Liver (tissue), 9 donors: Measurements from ENCODE around the gene C9orf50. TPM values are rescaled to one million over a fixed set of nuclear protein-coding genes. Genes with fewer than 3 reads are reported as not detected.

ENCODE experiments used
- DNase-seq: peaks from one replicate; pipeline ENCODE4 v3.0.0-alpha.2; 2017; ENCODE audit warnings: low spot score
- H3K27ac ChIP-seq, 2 donors: one replicate each; pipeline ENCODE4 v1.7.0; 2013; ENCODE audit warnings: inconsistent platforms in 2 of 2, low read length in 2 of 2, control low read depth in 1 of 2, low read depth in 1 of 2, mild to moderate bottlenecking in 1 of 2
- H3K27me3 ChIP-seq, 4 donors: one replicate each; pipeline versions ENCODE4 v1.6.1 to v1.7.0; 2013; ENCODE audit warnings: low read length in 3 of 4, inconsistent platforms in 1 of 4, mild to moderate bottlenecking in 1 of 4, moderate library complexity in 1 of 4; ENCODE audit not compliant: control insufficient read depth in 4 of 4, insufficient read depth in 4 of 4
- H3K36me3 ChIP-seq, 4 donors: one replicate each; pipeline versions ENCODE4 v1.6.1 to v1.7.0; 2013; ENCODE audit warnings: low read length in 3 of 4, mild to moderate bottlenecking in 3 of 4, low read depth in 1 of 4, moderate library complexity in 1 of 4; ENCODE audit not compliant: control insufficient read depth in 4 of 4, insufficient read depth in 3 of 4
- H3K4me1 ChIP-seq, 4 donors: one replicate each; pipeline versions ENCODE4 v1.6.1 to v1.7.0; 2013; ENCODE audit warnings: low read length in 3 of 4, mild to moderate bottlenecking in 3 of 4, moderate library complexity in 1 of 4; ENCODE audit not compliant: control insufficient read depth in 4 of 4, insufficient read depth in 4 of 4
- H3K4me3 ChIP-seq, 3 donors: one replicate each; pipeline versions ENCODE4 v1.6.1 to v1.7.0; 2013; ENCODE audit warnings: low read length in 3 of 3, control low read depth in 1 of 3, low read depth in 1 of 3, mild to moderate bottlenecking in 1 of 3
- H3K9ac ChIP-seq, 2 donors: one replicate each; pipeline ENCODE4 v1.7.0; 2013; ENCODE audit warnings: low read length in 2 of 2, mild to moderate bottlenecking in 2 of 2, moderate library complexity in 2 of 2, control low read depth in 1 of 2, low read depth in 1 of 2
- H3K9me3 ChIP-seq, 4 donors: one replicate each; pipeline versions ENCODE4 v1.6.1 to v1.7.0; 2013; ENCODE audit warnings: low read length in 3 of 4; ENCODE audit not compliant: control insufficient read depth in 4 of 4
- CTCF ChIP-seq: fragments of 150-350 bp; IDR thresholded peaks from 2 replicates; pipeline ENCODE4 v1.5.1; 2017; ENCODE audit warnings: improper control_type of control experiment, low read depth, low read length; ENCODE audit not compliant: missing input control
- EGR1 ChIP-seq, 2 donors: IDR thresholded peaks; 2 replicates each; pipeline ENCODE4 v1.6.1; 2016 to 2018; ENCODE audit warnings: antibody characterized with exemption in 2 of 2, low read depth in 2 of 2
- FOXA1 ChIP-seq: IDR thresholded peaks from 2 replicates; pipeline ENCODE4 v1.6.1; 2016; ENCODE audit warnings: antibody characterized with exemption
- FOXA2 ChIP-seq: IDR thresholded peaks from 2 replicates; pipeline ENCODE4 v1.6.1; 2016; ENCODE audit warnings: antibody characterized with exemption
- GABPA ChIP-seq, 2 donors: IDR thresholded peaks in 1 of 2; conservative IDR thresholded peaks in 1 of 2; 2 replicates each; pipeline ENCODE4 v1.6.1; 2016; ENCODE audit warnings: antibody characterized with exemption in 2 of 2, mild to moderate bottlenecking in 1 of 2, moderate library complexity in 1 of 2
- HNF4A ChIP-seq, 2 donors: conservative IDR thresholded peaks; 2 replicates each; pipeline ENCODE4 v1.6.1; 2016; ENCODE audit warnings: antibody characterized with exemption in 2 of 2, mild to moderate bottlenecking in 2 of 2
- HNF4G ChIP-seq: IDR thresholded peaks from 2 replicates; pipeline ENCODE4 v1.6.1; 2016; ENCODE audit warnings: antibody characterized with exemption
- JUND ChIP-seq, 2 donors: IDR thresholded peaks; 2 replicates each; pipeline ENCODE4 v1.6.1; 2016; ENCODE audit warnings: antibody characterized with exemption in 2 of 2
- NR2F2 ChIP-seq: IDR thresholded peaks from 2 replicates; pipeline ENCODE4 v1.6.1; 2016; ENCODE audit warnings: antibody characterized with exemption
- RAD21 ChIP-seq, 2 donors: IDR thresholded peaks; 2 replicates each; pipeline ENCODE4 v1.6.1; 2016; ENCODE audit warnings: antibody characterized with exemption in 2 of 2, mild to moderate bottlenecking in 2 of 2
- RXRA ChIP-seq, 2 donors: IDR thresholded peaks; 2 replicates each; pipeline ENCODE4 v1.6.1; 2017 to 2018; ENCODE audit warnings: antibody characterized with exemption in 2 of 2, mild to moderate bottlenecking in 1 of 2
- SP1 ChIP-seq: IDR thresholded peaks from 2 replicates; pipeline ENCODE4 v1.6.1; 2018; ENCODE audit warnings: antibody characterized with exemption, mild to moderate bottlenecking
- TAF1 ChIP-seq: conservative IDR thresholded peaks from 2 replicates; pipeline ENCODE4 v1.6.1; 2016; ENCODE audit warnings: antibody characterized with exemption, mild to moderate bottlenecking
- YY1 ChIP-seq: IDR thresholded peaks from 2 replicates; pipeline ENCODE4 v1.6.1; 2016; ENCODE audit warnings: antibody characterized with exemption, mild to moderate bottlenecking
- ZBTB33 ChIP-seq: IDR thresholded peaks from 2 replicates; pipeline ENCODE4 v1.6.1; 2016; ENCODE audit warnings: antibody characterized with exemption
- WGBS: extraction: QIAGEN DNeasy Blood & Tissue Kit; methylation state at CpG from one replicate; pipeline ENCODE4 v1.1.7; 2013; 5-methylcytosine and 5-hydroxymethylcytosine counted together
- polyA plus RNA-seq, 2 donors: library from polyadenylated mRNA; stranded (reverse) in 1 of 2; unstranded in 1 of 2; fragments of 200-250 nt in 1 of 2; fragments of >200 nt in 1 of 2; fragmentation: Nextera tagmentation in 1 of 2; extraction: Ambion mirVana in 1 of 2; gene quantifications; one replicate each; pipeline versions ENCODE4 v1.2.1 to v1.2.3, GENCODE V29; 2013 to 2015
- total RNA-seq, 2 donors: library from RNA; depleted of rRNA; stranded (reverse); fragments of >200 nt; gene quantifications; one replicate each; pipeline ENCODE4 v1.2.3, GENCODE V29; 2014
- TF ChIP-seq, protein P1 (sequence below): IDR thresholded peaks from 2 replicates; pipeline ENCODE4 v1.6.1; 2016; ENCODE audit warnings: antibody characterized with exemption
- TF ChIP-seq, protein P2 (sequence below): IDR thresholded peaks from 2 replicates; pipeline ENCODE4 v1.6.1; 2016; ENCODE audit warnings: antibody characterized with exemption
- TF ChIP-seq, protein P3 (sequence below): IDR thresholded peaks from 2 replicates; pipeline ENCODE4 v1.6.1; 2016; ENCODE audit warnings: antibody characterized with exemption, mild to moderate bottlenecking
- donor health status: healthy.
- donor health status: healthy.
- donor health status: healthy.
- donor health status: healthy.
- donor health status: healthy.

Gene C9orf50
- total and polyA plus RNA-seq, 4 donors = 0.23 TPM; not detected in 3

DNA sequence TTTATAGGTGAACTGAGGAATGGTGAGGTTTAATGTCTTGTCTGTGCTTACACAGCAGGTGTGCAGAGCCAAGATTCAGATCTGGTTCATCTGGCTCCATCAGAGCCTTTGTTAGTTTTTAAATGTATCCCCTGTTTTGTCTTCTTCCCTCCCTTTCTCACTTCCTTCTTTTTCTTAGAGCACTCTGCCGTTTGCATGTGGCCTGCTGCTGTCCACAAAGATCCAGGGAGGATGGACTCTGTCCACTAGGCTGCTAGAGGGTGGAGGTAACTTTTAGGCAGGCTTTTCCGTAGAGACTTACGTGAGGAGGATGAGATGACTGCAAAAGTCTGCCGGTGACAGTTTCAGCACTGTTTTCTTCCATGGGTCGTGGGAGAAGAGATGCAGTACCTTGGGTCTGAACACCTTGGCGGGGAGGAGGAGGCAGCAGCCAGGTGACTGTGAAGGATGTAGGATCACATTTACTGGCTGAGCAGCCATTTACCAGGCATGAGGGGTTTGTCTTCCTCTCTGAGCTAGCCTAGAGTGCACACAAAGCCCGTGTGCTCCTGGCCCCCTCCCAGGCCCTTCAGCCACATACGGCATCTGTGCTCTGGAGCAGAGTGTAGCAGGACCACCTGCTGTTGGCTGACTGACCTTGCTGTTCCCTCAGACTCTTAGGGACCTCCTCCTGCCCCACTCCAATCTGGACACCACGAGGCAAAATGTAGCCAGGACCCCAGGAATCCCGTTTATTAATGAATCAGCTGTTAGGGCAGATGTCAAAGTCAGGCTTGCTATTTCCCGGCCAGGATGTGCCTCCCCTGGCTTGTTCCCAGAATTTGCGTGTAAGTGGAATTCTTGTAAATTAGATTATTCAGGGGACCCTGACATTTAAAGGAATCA is 6.9 kb upstream of the C9orf50 start:
- WGBS = 46% methylated on average over 12 of the region's 12 CpGs
- H3K9ac ChIP-seq = peak overlapping the region; percentile 77 to 85
- no peaks in the 10 kb centered on the region for H3K9me3 ChIP-seq
- no peak for DNase-seq
- TF ChIP-seq, protein P1, sequence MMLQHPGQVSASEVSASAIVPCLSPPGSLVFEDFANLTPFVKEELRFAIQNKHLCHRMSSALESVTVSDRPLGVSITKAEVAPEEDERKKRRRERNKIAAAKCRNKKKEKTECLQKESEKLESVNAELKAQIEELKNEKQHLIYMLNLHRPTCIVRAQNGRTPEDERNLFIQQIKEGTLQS = no peak
- no peak for TF ChIP-seq ZBTB33
- no peak for TF ChIP-seq TAF1
- TF ChIP-seq, protein P2, sequence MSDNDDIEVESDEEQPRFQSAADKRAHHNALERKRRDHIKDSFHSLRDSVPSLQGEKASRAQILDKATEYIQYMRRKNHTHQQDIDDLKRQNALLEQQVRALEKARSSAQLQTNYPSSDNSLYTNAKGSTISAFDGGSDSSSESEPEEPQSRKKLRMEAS = no peak
- TF ChIP-seq RAD21 (IDR thresholded peaks at IDR 0.05) = no peak
- no peak for TF ChIP-seq FOXA2
- TF ChIP-seq HNF4A (conservative IDR thresholded peaks at IDR 0.05) = peak in 1 of 2 donors; percentile 42
- peak overlapping the region; percentile 66 to 85 (median 80) for H3K4me3 ChIP-seq
- no peaks in the 10 kb centered on the region for H3K27me3 ChIP-seq
- peaks cover 6 to 44% (median 35%) of the 10 kb centered on the region in 4 donors for H3K4me1 ChIP-seq
- peaks cover 2 to 7% (median 2%) of the 10 kb centered on the region in 4 donors for H3K36me3 ChIP-seq
- H3K27ac ChIP-seq = peak overlapping the region; percentile 91 to 98

DNA sequence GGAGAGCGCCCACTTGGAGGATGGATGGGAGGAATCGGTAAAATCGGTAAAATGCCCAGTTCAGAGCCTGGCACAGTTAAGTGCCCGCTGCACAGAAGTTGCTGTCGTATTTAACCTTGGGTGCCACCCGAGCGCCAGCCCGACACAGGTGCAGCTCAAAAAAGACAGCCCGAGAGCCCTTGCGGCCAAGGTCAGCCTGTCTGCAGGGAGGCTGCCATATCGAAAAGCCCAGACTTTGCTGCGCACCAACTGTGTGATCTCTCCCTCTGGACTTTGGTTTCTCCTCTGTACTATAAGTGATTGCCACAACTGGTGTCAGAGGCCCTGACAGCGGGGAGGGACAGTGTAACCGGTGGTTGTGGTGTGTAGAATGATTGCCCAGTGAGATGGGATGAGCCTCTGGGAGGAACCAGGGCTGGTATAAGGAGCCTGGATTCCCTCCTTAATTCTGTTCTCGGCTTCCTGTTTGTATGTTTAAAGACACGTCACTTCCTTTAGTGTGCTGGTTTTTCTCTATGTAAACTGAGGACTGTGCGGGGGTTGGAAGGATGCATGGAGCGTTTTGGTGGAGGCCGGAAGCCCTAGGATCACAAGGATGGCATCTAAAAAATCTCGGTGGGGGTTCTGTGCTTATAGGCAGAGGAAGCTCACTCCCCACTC is 5.9 kb upstream of the C9orf50 start:
- H3K27me3 ChIP-seq = no peaks in the 10 kb centered on the region
- peaks cover 0 to 2% (median under 1%) of the 10 kb centered on the region in 4 donors for H3K36me3 ChIP-seq
- 2% methylated on average over 20 of the region's 20 CpGs for WGBS
- no peaks in the 10 kb centered on the region for H3K9me3 ChIP-seq
- peaks cover 6 to 44% (median 34%) of the 10 kb centered on the region in 4 donors for H3K4me1 ChIP-seq
- peak overlapping the region; percentile 66 to 85 (median 80) for H3K4me3 ChIP-seq
- peak overlapping the region; percentile 91 to 98 for H3K27ac ChIP-seq
- peak; percentile 53 for DNase-seq
- TF ChIP-seq, protein P3, sequence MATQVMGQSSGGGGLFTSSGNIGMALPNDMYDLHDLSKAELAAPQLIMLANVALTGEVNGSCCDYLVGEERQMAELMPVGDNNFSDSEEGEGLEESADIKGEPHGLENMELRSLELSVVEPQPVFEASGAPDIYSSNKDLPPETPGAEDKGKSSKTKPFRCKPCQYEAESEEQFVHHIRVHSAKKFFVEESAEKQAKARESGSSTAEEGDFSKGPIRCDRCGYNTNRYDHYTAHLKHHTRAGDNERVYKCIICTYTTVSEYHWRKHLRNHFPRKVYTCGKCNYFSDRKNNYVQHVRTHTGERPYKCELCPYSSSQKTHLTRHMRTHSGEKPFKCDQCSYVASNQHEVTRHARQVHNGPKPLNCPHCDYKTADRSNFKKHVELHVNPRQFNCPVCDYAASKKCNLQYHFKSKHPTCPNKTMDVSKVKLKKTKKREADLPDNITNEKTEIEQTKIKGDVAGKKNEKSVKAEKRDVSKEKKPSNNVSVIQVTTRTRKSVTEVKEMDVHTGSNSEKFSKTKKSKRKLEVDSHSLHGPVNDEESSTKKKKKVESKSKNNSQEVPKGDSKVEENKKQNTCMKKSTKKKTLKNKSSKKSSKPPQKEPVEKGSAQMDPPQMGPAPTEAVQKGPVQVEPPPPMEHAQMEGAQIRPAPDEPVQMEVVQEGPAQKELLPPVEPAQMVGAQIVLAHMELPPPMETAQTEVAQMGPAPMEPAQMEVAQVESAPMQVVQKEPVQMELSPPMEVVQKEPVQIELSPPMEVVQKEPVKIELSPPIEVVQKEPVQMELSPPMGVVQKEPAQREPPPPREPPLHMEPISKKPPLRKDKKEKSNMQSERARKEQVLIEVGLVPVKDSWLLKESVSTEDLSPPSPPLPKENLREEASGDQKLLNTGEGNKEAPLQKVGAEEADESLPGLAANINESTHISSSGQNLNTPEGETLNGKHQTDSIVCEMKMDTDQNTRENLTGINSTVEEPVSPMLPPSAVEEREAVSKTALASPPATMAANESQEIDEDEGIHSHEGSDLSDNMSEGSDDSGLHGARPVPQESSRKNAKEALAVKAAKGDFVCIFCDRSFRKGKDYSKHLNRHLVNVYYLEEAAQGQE = peak; percentile 68
- TF ChIP-seq, protein P1 = no peak
- TF ChIP-seq NR2F2 = no peak
- TF ChIP-seq YY1 = peak; percentile 68
- no peak for TF ChIP-seq ZBTB33
- TF ChIP-seq HNF4G = peak; percentile 42
- TF ChIP-seq GABPA (IDR thresholded peaks at IDR 0.05 in 1 of 2, conservative IDR thresholded peaks at IDR 0.05 in 1 of 2) = peak; percentile 55 to 72
- peak; percentile 5 for TF ChIP-seq FOXA1
- TF ChIP-seq RAD21 (IDR thresholded peaks at IDR 0.05) = peak in 1 of 2 donors; percentile 12
- no peak for TF ChIP-seq EGR1 (IDR thresholded peaks at IDR 0.05; ENCODE audit: low read depth in 2 of 2)
- peak; percentile 75 for TF ChIP-seq SP1
- peak; percentile 82 for TF ChIP-seq TAF1
- TF ChIP-seq CTCF = no peak
- TF ChIP-seq, protein P2 = no peak
- TF ChIP-seq HNF4A (conservative IDR thresholded peaks at IDR 0.05) = peak; percentile 87 to 89
- no peak for TF ChIP-seq FOXA2
- no peak for TF ChIP-seq JUND (IDR thresholded peaks at IDR 0.05)
- TF ChIP-seq RXRA (IDR thresholded peaks at IDR 0.05) = peak; percentile 29 to 51
- peak overlapping the region; percentile 77 to 85 for H3K9ac ChIP-seq
